NB4 (cell line): ENCODE results near the gene RNASEL.

Experiments
- CTCF ChIP-seq: IDR thresholded peaks from one replicate; pipeline ENCODE4 v1.5.1; 2012; ENCODE audit warnings: low read depth, low read length
- POLR2A ChIP-seq: IDR thresholded peaks from 2 replicates; pipeline ENCODE4 v1.6.1; 2011; ENCODE audit warnings: mild to moderate bottlenecking; ENCODE audit not compliant: insufficient read length; ENCODE audit errors: extremely low read depth

- TF ChIP-seq CTCF (no peak), POLR2A (no peak)
These were observed 22.3 kb upstream of the RNASEL start for GRCh38 chr1:182611326-182611725.
